HCT116 (cell line): ENCODE data around the gene PLB1.

Experiments used
- CEBPB ChIP-seq: IDR thresholded peaks from 2 replicates; pipeline ENCODE4 v1.6.1; 2012; ENCODE audit warnings: low read depth
- ELF1 ChIP-seq: IDR thresholded peaks from 2 replicates; pipeline ENCODE4 v1.6.1; 2012; ENCODE audit warnings: low read depth, borderline replicate concordance
- EZH2 ChIP-seq: fragments of 200-600 bp; sonication (generic); IDR thresholded peaks from 2 replicates; pipeline ENCODE4 v1.6.1; 2017; ENCODE audit warnings: antibody characterized with exemption, mixed run types
- EZH2phosphoT487 ChIP-seq: fragments of 200-600 bp; IDR thresholded peaks from 2 replicates; pipeline ENCODE4 v1.6.1; 2018; ENCODE audit warnings: antibody characterized with exemption, borderline replicate concordance
- JUND ChIP-seq: IDR thresholded peaks from 2 replicates; pipeline ENCODE4 v1.6.1; 2012
- POLR2A ChIP-seq: IDR thresholded peaks from 2 replicates; pipeline ENCODE4 v1.7.0; 2011; ENCODE audit warnings: borderline replicate concordance; ENCODE audit not compliant: insufficient read depth, insufficient read length; ENCODE audit errors: extremely low read depth
- POLR2AphosphoS5 ChIP-seq: IDR thresholded peaks from 2 replicates; pipeline ENCODE4 v1.6.1; 2011; ENCODE audit warnings: mild to moderate bottlenecking, low read depth, low read length, moderate library complexity
- RAD21 ChIP-seq: IDR thresholded peaks from 2 replicates; pipeline ENCODE4 v1.6.1; 2012; ENCODE audit warnings: low read depth, mild to moderate bottlenecking
- SIN3A ChIP-seq: IDR thresholded peaks from 2 replicates; pipeline ENCODE4 v1.6.1; 2012; ENCODE audit warnings: low read depth
- SRF ChIP-seq: IDR thresholded peaks from 2 replicates; pipeline ENCODE4 v1.6.1; 2012; ENCODE audit warnings: low read depth
- YY1 ChIP-seq: IDR thresholded peaks from 2 replicates; pipeline ENCODE4 v1.6.1; 2011; ENCODE audit warnings: low read length, low read depth, moderate library complexity, mild to moderate bottlenecking; ENCODE audit not compliant: insufficient replicate concordance; ENCODE audit errors: extremely low read depth
- ZFX ChIP-seq: fragments of 450-650 bp; IDR thresholded peaks from 2 replicates; pipeline ENCODE4 v1.6.1; 2017
- TF ChIP-seq, protein P1 (sequence below), 3 experiments: fragments of 200-600 bp in 1 of 3; sonication (generic) in 1 of 3; IDR thresholded peaks in 2 of 3; conservative IDR thresholded peaks in 1 of 3; 2 replicates each; pipeline ENCODE4 v1.5.1; 2012 to 2017; ENCODE audit warnings: low read depth in 2 of 3, low read length in 2 of 3, antibody characterized with exemption in 1 of 3, borderline replicate concordance in 1 of 3, control low read depth in 1 of 3, mild to moderate bottlenecking in 1 of 3, mixed read lengths in 1 of 3, mixed run types in 1 of 3, moderate library complexity in 1 of 3; ENCODE audit not compliant: insufficient read depth in 1 of 3
- TF ChIP-seq, protein P2 (sequence below): IDR thresholded peaks from 2 replicates; pipeline ENCODE4 v1.6.1; 2011; ENCODE audit warnings: mild to moderate bottlenecking, low read length, moderate library complexity; ENCODE audit not compliant: insufficient replicate concordance; ENCODE audit errors: extremely low read depth

DNA sequence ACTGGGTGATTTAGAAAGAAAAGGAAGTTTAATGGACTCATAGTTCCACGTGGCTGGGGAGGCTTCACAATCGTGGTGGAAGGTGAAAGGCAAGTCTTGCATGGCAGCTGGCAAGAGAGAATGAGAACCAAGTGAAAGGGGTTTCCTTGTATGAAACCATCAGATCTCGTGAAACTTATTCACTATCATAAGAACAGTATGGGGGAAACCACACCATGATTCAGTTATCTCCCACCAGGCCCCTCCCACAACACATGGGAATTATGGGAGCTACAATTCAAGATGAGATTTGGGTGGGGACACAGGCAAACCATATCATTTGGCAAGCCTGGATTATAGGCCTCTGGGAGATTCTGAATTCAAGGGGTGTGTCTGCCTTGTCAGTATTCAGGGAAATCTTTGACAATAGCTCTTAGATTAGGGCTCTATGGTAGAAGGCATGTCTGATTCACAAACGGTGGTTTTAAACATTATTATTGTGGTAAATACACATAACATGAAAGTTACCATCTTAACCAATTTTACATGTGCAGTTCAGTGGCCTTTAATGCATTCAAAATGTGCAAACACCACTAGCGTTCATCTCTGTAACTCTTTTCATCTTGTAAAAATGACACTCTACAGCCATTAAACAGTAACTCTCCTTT lies 15.3 kb upstream of the PLB1 start:
- no peak for TF ChIP-seq RAD21
- TF ChIP-seq, protein P1, sequence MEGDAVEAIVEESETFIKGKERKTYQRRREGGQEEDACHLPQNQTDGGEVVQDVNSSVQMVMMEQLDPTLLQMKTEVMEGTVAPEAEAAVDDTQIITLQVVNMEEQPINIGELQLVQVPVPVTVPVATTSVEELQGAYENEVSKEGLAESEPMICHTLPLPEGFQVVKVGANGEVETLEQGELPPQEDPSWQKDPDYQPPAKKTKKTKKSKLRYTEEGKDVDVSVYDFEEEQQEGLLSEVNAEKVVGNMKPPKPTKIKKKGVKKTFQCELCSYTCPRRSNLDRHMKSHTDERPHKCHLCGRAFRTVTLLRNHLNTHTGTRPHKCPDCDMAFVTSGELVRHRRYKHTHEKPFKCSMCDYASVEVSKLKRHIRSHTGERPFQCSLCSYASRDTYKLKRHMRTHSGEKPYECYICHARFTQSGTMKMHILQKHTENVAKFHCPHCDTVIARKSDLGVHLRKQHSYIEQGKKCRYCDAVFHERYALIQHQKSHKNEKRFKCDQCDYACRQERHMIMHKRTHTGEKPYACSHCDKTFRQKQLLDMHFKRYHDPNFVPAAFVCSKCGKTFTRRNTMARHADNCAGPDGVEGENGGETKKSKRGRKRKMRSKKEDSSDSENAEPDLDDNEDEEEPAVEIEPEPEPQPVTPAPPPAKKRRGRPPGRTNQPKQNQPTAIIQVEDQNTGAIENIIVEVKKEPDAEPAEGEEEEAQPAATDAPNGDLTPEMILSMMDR (IDR thresholded peaks at IDR 0.05 in 2 of 3, conservative IDR thresholded peaks at IDR 0.05 in 1 of 3; ENCODE audit: borderline replicate concordance in 1 of 3, insufficient read depth in 1 of 3, low read depth in 2 of 3, low read length in 2 of 3), result no peak
- TF ChIP-seq EZH2phosphoT487, result no peak
- TF ChIP-seq EZH2, result no peak
- TF ChIP-seq, protein P2, sequence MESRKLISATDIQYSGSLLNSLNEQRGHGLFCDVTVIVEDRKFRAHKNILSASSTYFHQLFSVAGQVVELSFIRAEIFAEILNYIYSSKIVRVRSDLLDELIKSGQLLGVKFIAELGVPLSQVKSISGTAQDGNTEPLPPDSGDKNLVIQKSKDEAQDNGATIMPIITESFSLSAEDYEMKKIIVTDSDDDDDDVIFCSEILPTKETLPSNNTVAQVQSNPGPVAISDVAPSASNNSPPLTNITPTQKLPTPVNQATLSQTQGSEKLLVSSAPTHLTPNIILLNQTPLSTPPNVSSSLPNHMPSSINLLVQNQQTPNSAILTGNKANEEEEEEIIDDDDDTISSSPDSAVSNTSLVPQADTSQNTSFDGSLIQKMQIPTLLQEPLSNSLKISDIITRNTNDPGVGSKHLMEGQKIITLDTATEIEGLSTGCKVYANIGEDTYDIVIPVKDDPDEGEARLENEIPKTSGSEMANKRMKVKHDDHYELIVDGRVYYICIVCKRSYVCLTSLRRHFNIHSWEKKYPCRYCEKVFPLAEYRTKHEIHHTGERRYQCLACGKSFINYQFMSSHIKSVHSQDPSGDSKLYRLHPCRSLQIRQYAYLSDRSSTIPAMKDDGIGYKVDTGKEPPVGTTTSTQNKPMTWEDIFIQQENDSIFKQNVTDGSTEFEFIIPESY, result no peak
- no peak for TF ChIP-seq POLR2A
- TF ChIP-seq CEBPB, result no peak
- no peak for TF ChIP-seq ZFX
- TF ChIP-seq POLR2AphosphoS5, result no peak
- TF ChIP-seq SIN3A, result no peak
- TF ChIP-seq YY1, result no peak
- TF ChIP-seq ELF1, result no peak
- no peak for TF ChIP-seq JUND
- no peak for TF ChIP-seq SRF
